Measurements from ENCODE around the gene ENO2. TPM values are rescaled to one million over a fixed set of nuclear protein-coding genes. Genes with fewer than 3 reads are reported as not detected.
"Not testable (repeated sequence)": the region's sequence is repeated elsewhere in the genome, so short reads cannot be mapped to it uniquely, and the experiment has no call there.

Gene ENO2
- total RNA-seq, 1 donor from 2014 or later = 206 TPM

- H3K9me3 Mint-ChIP-seq = no peaks in the 10 kb centered on the region
- H3K27ac Mint-ChIP-seq = peak overlapping the region; percentile 97
- H3K36me3 Mint-ChIP-seq (ENCODE audit: low read depth) = peaks cover 10% of the 10 kb centered on the region
- H3K27me3 Mint-ChIP-seq = no peaks in the 10 kb centered on the region
- DNase-seq = no peak
- intact Hi-C loops (cut with micrococcal nuclease) = loop anchor here (1.0 to 2.0 kb wide), 6 partner anchors 13 to 79 kb away; partner anchors contain the start of genes C12orf57, EMG1, ENO2 and LRRC23
- H3K4me3 Mint-ChIP-seq = peak overlapping the region; percentile 83
- peaks cover 21% of the 10 kb centered on the region for H3K4me1 Mint-ChIP-seq
These were observed 22.8 kb upstream of the ENO2 start for GRCh38 chr12:6891646-6892001.

DNA sequence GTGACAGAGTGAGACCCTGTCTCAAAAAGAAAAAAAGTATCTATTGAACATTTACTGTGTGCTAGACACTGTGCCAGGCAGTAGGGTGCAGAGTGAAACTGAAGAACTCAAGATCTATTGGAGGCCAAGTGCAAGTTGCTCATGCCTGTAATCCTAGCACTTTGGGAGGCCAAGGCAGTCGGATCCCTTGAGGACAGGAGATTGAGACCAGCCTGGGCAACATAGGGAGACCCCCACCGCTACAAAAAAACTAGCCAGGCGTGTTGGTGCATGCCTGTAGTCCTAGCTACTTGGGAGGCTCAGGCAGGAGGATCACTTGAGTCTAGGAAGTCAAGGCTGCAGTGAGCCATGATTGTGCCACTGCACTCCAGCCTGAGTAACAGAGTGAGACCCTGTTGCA lies 21.7 kb upstream of the ENO2 start:
- H3K27ac Mint-ChIP-seq = peak overlapping the region; percentile 64
- H3K9me3 Mint-ChIP-seq; intact Hi-C loops (cut with micrococcal nuclease); H3K27me3 Mint-ChIP-seq; H3K36me3 Mint-ChIP-seq (ENCODE audit: low read depth); DNase-seq: not testable (repeated sequence)
- peak overlapping the region; percentile 83 for H3K4me3 Mint-ChIP-seq
- H3K4me1 Mint-ChIP-seq = peaks cover 21% of the 10 kb centered on the region

GRCh38 chr12:6894321-6894720 lies 20.1 kb upstream of the ENO2 start:
- Mint-ChIP-seq H3K4me3 (no peak overlapping the region), H3K4me1 (peaks cover 18% of the 10 kb centered on the region), H3K36me3 (ENCODE audit: low read depth) (peaks cover 5% of the 10 kb centered on the region), H3K27ac (no peak overlapping the region), H3K27me3 (no peaks in the 10 kb centered on the region), H3K9me3 (no peaks in the 10 kb centered on the region)
- no peak for DNase-seq
- intact Hi-C loops (cut with micrococcal nuclease) = no loop called here

GRCh38 chr12:6896846-6897435 lies 17.4 kb upstream of the ENO2 start:
- Mint-ChIP-seq H3K27ac (no peak overlapping the region), H3K9me3 (no peaks in the 10 kb centered on the region), H3K27me3 (no peaks in the 10 kb centered on the region), H3K4me1 (peaks cover 14% of the 10 kb centered on the region), H3K4me3 (no peak overlapping the region), H3K36me3 (ENCODE audit: low read depth) (no peaks in the 10 kb centered on the region)
- intact Hi-C loops (cut with micrococcal nuclease) = no loop called here
- no peak for DNase-seq

DNA sequence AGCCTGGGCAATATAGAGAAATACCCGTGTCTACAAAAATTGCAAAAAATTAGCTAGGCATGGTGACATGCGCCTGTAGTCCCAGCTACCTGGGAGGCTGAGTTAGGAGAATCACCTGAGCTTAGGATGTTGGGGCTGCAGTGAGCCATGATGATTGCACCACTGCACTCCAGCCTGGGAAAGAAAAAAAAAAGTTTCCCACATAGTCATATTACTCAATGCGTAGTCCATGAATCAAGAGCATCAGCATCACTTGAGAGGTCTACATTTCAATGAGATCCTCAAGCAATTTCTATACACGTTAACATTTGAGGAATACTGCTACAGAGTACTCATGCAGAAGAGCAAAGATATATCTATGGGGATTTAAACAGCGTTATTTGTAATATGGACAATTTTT lies 15.0 kb upstream of the ENO2 start:
- no peak for DNase-seq
- intact Hi-C loops (cut with micrococcal nuclease) = no loop called here
- H3K4me3 Mint-ChIP-seq = no peak overlapping the region
- H3K4me1 Mint-ChIP-seq = peaks cover 8% of the 10 kb centered on the region
- H3K27me3 Mint-ChIP-seq = no peaks in the 10 kb centered on the region
- no peaks in the 10 kb centered on the region for H3K9me3 Mint-ChIP-seq
- no peak overlapping the region for H3K27ac Mint-ChIP-seq
- H3K36me3 Mint-ChIP-seq (ENCODE audit: low read depth) = no peaks in the 10 kb centered on the region

GRCh38 chr12:6899837-6900519 lies 14.4 kb upstream of the ENO2 start:
- Mint-ChIP-seq H3K4me1 (peaks cover 8% of the 10 kb centered on the region), H3K36me3 (ENCODE audit: low read depth) (no peaks in the 10 kb centered on the region), H3K27ac (no peak overlapping the region), H3K9me3 (no peaks in the 10 kb centered on the region), H3K4me3 (no peak overlapping the region), H3K27me3 (no peaks in the 10 kb centered on the region)
- intact Hi-C loops (cut with micrococcal nuclease) = no loop called here
- DNase-seq = peak; percentile 71

GRCh38 chr12:6902448-6902847 lies 11.9 kb upstream of the ENO2 start:
- peaks cover 8% of the 10 kb centered on the region for H3K4me1 Mint-ChIP-seq
- no peak for DNase-seq
- no peaks in the 10 kb centered on the region for H3K27me3 Mint-ChIP-seq
- no peaks in the 10 kb centered on the region for H3K36me3 Mint-ChIP-seq (ENCODE audit: low read depth)
- no peak overlapping the region for H3K4me3 Mint-ChIP-seq
- no peaks in the 10 kb centered on the region for H3K9me3 Mint-ChIP-seq
- intact Hi-C loops (cut with micrococcal nuclease) = no loop called here
- no peak overlapping the region for H3K27ac Mint-ChIP-seq

- H3K36me3 Mint-ChIP-seq (ENCODE audit: low read depth) = no peaks in the 10 kb centered on the region
- peaks cover 2% of the 10 kb centered on the region for H3K27me3 Mint-ChIP-seq
- peaks cover 8% of the 10 kb centered on the region for H3K4me1 Mint-ChIP-seq
- no peak overlapping the region for H3K4me3 Mint-ChIP-seq
- intact Hi-C loops (cut with micrococcal nuclease) = loop anchor here (1.0 kb wide), 3 partner anchors 12 to 30 kb away; partner anchors contain the start of gene SPSB2
- H3K27ac Mint-ChIP-seq = no peak overlapping the region
- H3K9me3 Mint-ChIP-seq = no peaks in the 10 kb centered on the region
- DNase-seq = no peak
These were observed 10.7 kb upstream of the ENO2 start for GRCh38 chr12:6903722-6904121.

GRCh38 chr12:6904280-6905276 lies 9.8 kb upstream of the ENO2 start, which contains the start of gene LRRC23:
Gene LRRC23, plus strand, starts transcription at chr12:6904822. Its CDS starts 812 bp downstream, at chr12:6905634.
- intact Hi-C loops (cut with micrococcal nuclease) = loop anchor here (1.0 kb wide), 3 partner anchors 13 to 31 kb away; partner anchors contain the start of gene SPSB2
- Mint-ChIP-seq H3K36me3 (ENCODE audit: low read depth) (no peaks in the 10 kb centered on the region), H3K27me3 (peaks cover 2% of the 10 kb centered on the region), H3K4me3 (no peak within 1 kb of the TSS), H3K4me1 (peaks cover 6% of the 10 kb centered on the region), H3K9me3 (no peaks in the 10 kb centered on the region), H3K27ac (peak within 1 kb of the TSS; percentile 17)
- DNase-seq = peak; percentile 100

GRCh38 chr12:6905414-6906040 lies 8.9 kb upstream of the ENO2 start:
- no peaks in the 10 kb centered on the region for H3K9me3 Mint-ChIP-seq
- no peak overlapping the region for H3K4me3 Mint-ChIP-seq

DNA sequence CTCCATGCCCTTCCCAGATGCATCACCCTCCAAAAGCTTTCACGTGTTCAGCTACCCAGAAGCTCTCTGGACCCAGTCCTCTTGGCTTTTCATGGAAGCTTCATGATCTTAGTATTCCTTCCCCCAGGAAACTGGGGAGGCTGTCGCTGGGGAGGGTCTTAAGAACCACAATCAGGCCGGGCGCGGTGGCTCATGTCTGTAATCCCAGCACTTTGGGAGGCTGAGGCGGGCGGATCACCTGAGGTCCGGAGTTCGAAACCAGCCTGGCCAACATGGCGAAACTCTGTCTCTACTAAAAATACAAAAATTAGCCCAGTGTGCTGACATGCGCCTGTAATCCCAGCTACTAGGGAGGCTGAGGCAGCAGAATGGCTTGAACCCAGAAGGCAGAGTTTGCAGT lies 6.2 kb upstream of the ENO2 start:
- H3K9me3 Mint-ChIP-seq; intact Hi-C loops (cut with micrococcal nuclease); H3K27ac Mint-ChIP-seq; H3K4me3 Mint-ChIP-seq; H3K4me1 Mint-ChIP-seq; DNase-seq; H3K36me3 Mint-ChIP-seq (ENCODE audit: low read depth); H3K27me3 Mint-ChIP-seq: not testable (repeated sequence)

More at GRCh38 chr12:6905414-6906040, 8.9 kb upstream of the ENO2 start:
- no peaks in the 10 kb centered on the region for H3K4me1 Mint-ChIP-seq
- H3K36me3 Mint-ChIP-seq (ENCODE audit: low read depth) = no peaks in the 10 kb centered on the region
- DNase-seq = no peak
- peaks cover 2% of the 10 kb centered on the region for H3K27me3 Mint-ChIP-seq
- H3K27ac Mint-ChIP-seq = no peak overlapping the region
- intact Hi-C loops (cut with micrococcal nuclease) = no loop called here

DNA sequence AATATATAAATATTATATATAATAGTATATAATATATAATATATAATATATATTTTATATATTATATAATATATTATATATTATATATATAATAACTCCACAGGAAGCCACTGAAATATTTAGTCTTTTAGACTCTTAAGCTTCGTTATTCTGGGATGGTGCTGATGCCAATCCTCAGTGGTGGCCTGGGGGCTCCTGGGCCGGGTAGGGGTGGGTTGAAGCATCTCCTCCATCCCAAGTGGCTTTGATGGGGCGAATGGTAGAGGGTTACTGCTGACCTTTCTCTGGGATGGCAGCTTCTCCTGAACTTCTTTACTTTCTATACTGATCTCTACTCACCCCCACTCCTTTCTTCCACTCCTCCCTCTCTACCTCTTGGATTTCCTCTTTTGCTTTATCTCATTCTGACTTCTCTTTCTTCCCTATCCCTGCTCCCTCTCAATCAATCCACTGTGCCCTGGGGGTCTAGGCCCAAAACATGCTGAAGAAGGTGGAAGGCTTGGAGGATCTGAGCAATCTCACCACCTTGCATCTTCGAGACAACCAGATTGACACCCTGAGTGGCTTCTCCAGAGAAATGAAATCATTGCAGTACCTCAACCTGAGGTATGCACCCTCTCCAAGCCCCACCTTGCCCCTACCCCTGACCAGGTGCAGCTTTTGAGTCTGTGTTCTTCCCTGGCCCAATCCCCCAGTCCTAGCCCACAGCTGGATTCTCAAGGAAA lies 4.8 kb upstream of the ENO2 start:
- Mint-ChIP-seq H3K4me1 (peaks cover 11% of the 10 kb centered on the region), H3K36me3 (ENCODE audit: low read depth) (no peaks in the 10 kb centered on the region), H3K4me3 (no peak overlapping the region), H3K9me3 (no peaks in the 10 kb centered on the region), H3K27ac (no peak overlapping the region), H3K27me3 (peaks cover 2% of the 10 kb centered on the region)
- intact Hi-C loops (cut with micrococcal nuclease) = no loop called here
- peak; percentile 65 for DNase-seq

Data from activated CD4-positive, alpha-beta T cell treated with anti-CD3 and anti-CD28 coated beads, Interleukin-2, amount 10 ng/mL, durations not matched to agents 24 days and 14 days (primary cell).